Measurements from ENCODE around the gene SMIM24. TPM values are rescaled to one million over a fixed set of nuclear protein-coding genes. Genes with fewer than 3 reads are reported as not detected.

The SMIM24 gene
- polyA plus RNA-seq, 2 donors: 0.02 to 0.29 TPM

Other genes starting within 250 kb of the SMIM24 start
- gene NFIC, start 113.9 kb downstream of the SMIM24 start, polyA plus RNA-seq: 10 to 100 TPM; 15.4 to 48.1 TPM
- gene SMIM44, start 2.9 kb upstream of the SMIM24 start, polyA plus RNA-seq: not detected
- gene DOHH, start 20.1 kb upstream of the SMIM24 start, polyA plus RNA-seq: 10 to 100 TPM; 14.9 to 16.7 TPM
- 10 to 100 TPM; 23.0 to 28.0 TPM for gene FZR1, start 25.8 kb upstream of the SMIM24 start, polyA plus RNA-seq
- under 1 TPM; 0.08 to 0.41 TPM for gene TEKTIP1, start 58.6 kb upstream of the SMIM24 start, polyA plus RNA-seq
- 10 to 100 TPM; 26.8 to 27.5 TPM for gene MFSD12, start 77.1 kb upstream of the SMIM24 start, polyA plus RNA-seq
- 10 to 100 TPM; 62.1 to 68.4 TPM for gene HMG20B, start 92.4 kb upstream of the SMIM24 start, polyA plus RNA-seq
- under 1 TPM; 0.53 to 0.57 TPM for gene GIPC3, start 105.0 kb upstream of the SMIM24 start, polyA plus RNA-seq
- gene TBXA2R, start 126.3 kb upstream of the SMIM24 start, polyA plus RNA-seq: under 1 TPM; 0.59 to 0.64 TPM
- gene CACTIN, start 146.3 kb upstream of the SMIM24 start, polyA plus RNA-seq: 10 to 100 TPM; 12.4 to 19.3 TPM
- 10 to 100 TPM; 10.4 to 18.1 TPM for gene PIP5K1C, start 219.9 kb upstream of the SMIM24 start, polyA plus RNA-seq
- gene TJP3, start 227.9 kb upstream of the SMIM24 start, polyA plus RNA-seq: 100 to 1,000 TPM in 1 of 2 donors, 10 to 100 TPM in 1; 44.5 to 118 TPM

Data from esophagus (tissue), 2 donors.